ENCODE results near the gene DYNLL1.

GRCh38 chr12:120463712-120464111 lies 32.2 kb upstream of the DYNLL1 start:
- TF ChIP-seq POLR2A (IDR thresholded peaks at IDR 0.05; ENCODE audit: extremely low read depth, insufficient read length) (no peak), CTCF (IDR thresholded peaks at IDR 0.05; ENCODE audit: low read depth, low read length) (no peak)
